Esophagus muscularis mucosa (tissue), 3 donors: ENCODE data around the gene NRXN3.

ENCODE experiments used
- CTCF ChIP-seq, 3 experiments: fragments of 200-600 bp in 2 of 3; fragments of 450-650 bp in 1 of 3; sonication (generic) in 2 of 3; IDR thresholded peaks; one replicate each; pipeline ENCODE4 v1.5.1; 2017 to 2019; ENCODE audit warnings: antibody characterized with exemption in 3 of 3, mild to moderate bottlenecking in 2 of 3, moderate library complexity in 1 of 3
- POLR2A ChIP-seq: fragments of 450-650 bp; IDR thresholded peaks from one replicate; pipeline ENCODE4 v1.6.1; 2017; ENCODE audit warnings: antibody characterized with exemption, moderate library complexity, mild to moderate bottlenecking, low read depth

GRCh38 chr14:78172428-78172827, 2.3 kb downstream of the NRXN3 start:
- TF ChIP-seq CTCF (IDR thresholded peaks at IDR 0.05): no peak
- no peak for TF ChIP-seq POLR2A
